H1 (cell line): ENCODE measurements around the gene IFNL4. TPM values are rescaled to one million over a fixed set of nuclear protein-coding genes. Genes with fewer than 3 reads are reported as not detected.

Source experiments
- ASH2L ChIP-seq: fragments of 200-600, 300-600 bp; sonication (generic); IDR thresholded peaks from one replicate; pipeline ENCODE4 v1.7.1; 2017; ENCODE audit warnings: low read length
- ATF3 ChIP-seq: IDR thresholded peaks from 2 replicates; pipeline ENCODE4 v1.6.1; 2011; ENCODE audit warnings: low read depth, mild to moderate bottlenecking, low read length; ENCODE audit not compliant: insufficient read depth
- CHD7 ChIP-seq: fragments of 300-600 bp; sonication (generic); IDR thresholded peaks from 2 replicates; pipeline ENCODE4 v1.7.1; 2012; ENCODE audit warnings: low read length, moderate library complexity, mild to moderate bottlenecking, inconsistent platforms; ENCODE audit not compliant: insufficient replicate concordance
- EP300 ChIP-seq, 2 experiments: IDR thresholded peaks; 1 replicate in 1 of 2; 2 replicates in 1 of 2; pipeline ENCODE4 v1.6.1; 2011 to 2012; ENCODE audit warnings: low read depth in 2 of 2, low read length in 2 of 2, mild to moderate bottlenecking in 2 of 2, borderline replicate concordance in 1 of 2, inconsistent platforms in 1 of 2, moderate library complexity in 1 of 2
- polyA plus RNA-seq, 7 experiments: library from polyadenylated mRNA; depleted of rRNA in 3 of 7; stranded (reverse) in 5 of 7; unstranded in 2 of 7; fragments of >200 nt in 5 of 7; fragments of 200-250 nt in 2 of 7; gene quantifications; 1 replicate in 5 of 7; 2 replicates in 1 of 7; 4 replicates in 1 of 7; pipeline versions ENCODE4 v1.2.1 to v1.2.3, GENCODE V29; 2011 to 2013; ENCODE audit warnings: missing spikeins in 2 of 7, mixed read lengths in 2 of 7
- total RNA-seq: library from RNA; stranded (reverse); fragmentation: NEBNext Ultra II Directional; extraction: Animal tissue kit (Norgen Biotek cat#: 25700); gene quantifications from 2 replicates; pipeline ENCODE4 v1.2.1, GENCODE V29; 2021

The IFNL4 gene
- total and polyA plus RNA-seq, 2 of the 8 experiments (the other 6 are each of a cell fraction or from before 2014, with no cell fraction given) = not detected

- TF ChIP-seq CHD7 (no peak), EP300 (IDR thresholded peaks at IDR 0.05; ENCODE audit: borderline replicate concordance in 1 of 2, low read depth in 2 of 2, low read length in 2 of 2) (no peak), ATF3 (no peak), ASH2L (no peak)
- TF ChIP-seq, all 59 proteins: peak for 0
Observed at GRCh38 chr19:39284032-39284431, 35.4 kb upstream of the IFNL4 start (continued).
